ENCODE measurements around the gene ZHX3. TPM values are rescaled to one million over a fixed set of nuclear protein-coding genes. Genes with fewer than 3 reads are reported as not detected.

ZHX3 gene
- total and polyA plus RNA-seq, 2 of the 13 experiments (the other 11 are each of a cell fraction or from before 2014, with no cell fraction given), result 8.4 to 11.7 TPM

GRCh38 chr20:41136680-41137613, 180.6 kb downstream of the ZHX3 start, which contains the start of gene PLCG1 (continued):
- TF ChIP-seq ZNF609 (CRISPR knock-in tag; IDR thresholded peaks at IDR 0.05; ENCODE audit: borderline replicate concordance) (no peak; the same call in 1 of the 2 replicates), ZNF20 (CRISPR knock-in tag; IDR thresholded peaks at IDR 0.05) (no peak), AGO2 (optimal IDR thresholded peaks at IDR 0.05; ENCODE audit: low read depth, low read length) (peak; percentile 93), XBP1 (CRISPR knock-in tag; IDR thresholded peaks at IDR 0.05) (peak; percentile 32; the same call in 1 of the 2 replicates), POLR2AphosphoS2 (IDR thresholded peaks at IDR 0.05; ENCODE audit: low read depth, low read length) (no peak), GABPA (IDR thresholded peaks at IDR 0.05; ENCODE audit: low read depth, low read length) (no peak), GABPA (CRISPR knock-in tag; IDR thresholded peaks at IDR 0.05; ENCODE audit: low read depth) (no peak), SIX1 (CRISPR knock-in tag; IDR thresholded peaks at IDR 0.05; ENCODE audit: borderline replicate concordance) (no peak), RORA (CRISPR knock-in tag; IDR thresholded peaks at IDR 0.05) (no peak), SMAD1 (CRISPR knock-in tag; IDR thresholded peaks at IDR 0.05; ENCODE audit: borderline replicate concordance, low read depth) (peak; percentile 78; the same call in 1 of the 2 replicates), DNMT1 (CRISPR knock-in tag; IDR thresholded peaks at IDR 0.05) (peak; percentile 95), SCMH1 (CRISPR knock-in tag; IDR thresholded peaks at IDR 0.05; ENCODE audit: borderline replicate concordance) (no peak), ARNT2 (CRISPR knock-in tag; IDR thresholded peaks at IDR 0.05; ENCODE audit: low read depth) (peak; percentile 71), ZNF713 (CRISPR knock-in tag; IDR thresholded peaks at IDR 0.05) (no peak), ZNF598 (CRISPR knock-in tag; IDR thresholded peaks at IDR 0.05; ENCODE audit: borderline replicate concordance) (peak; percentile 88; the same call in 1 of the 2 replicates), ZC3H13 (CRISPR knock-in tag; IDR thresholded peaks at IDR 0.05) (peak; percentile 58), TRIM24 (CRISPR knock-in tag; IDR thresholded peaks at IDR 0.05) (no peak), NFATC3 (CRISPR knock-in tag; IDR thresholded peaks at IDR 0.05) (no peak)
- TF ChIP-seq, protein P1, sequence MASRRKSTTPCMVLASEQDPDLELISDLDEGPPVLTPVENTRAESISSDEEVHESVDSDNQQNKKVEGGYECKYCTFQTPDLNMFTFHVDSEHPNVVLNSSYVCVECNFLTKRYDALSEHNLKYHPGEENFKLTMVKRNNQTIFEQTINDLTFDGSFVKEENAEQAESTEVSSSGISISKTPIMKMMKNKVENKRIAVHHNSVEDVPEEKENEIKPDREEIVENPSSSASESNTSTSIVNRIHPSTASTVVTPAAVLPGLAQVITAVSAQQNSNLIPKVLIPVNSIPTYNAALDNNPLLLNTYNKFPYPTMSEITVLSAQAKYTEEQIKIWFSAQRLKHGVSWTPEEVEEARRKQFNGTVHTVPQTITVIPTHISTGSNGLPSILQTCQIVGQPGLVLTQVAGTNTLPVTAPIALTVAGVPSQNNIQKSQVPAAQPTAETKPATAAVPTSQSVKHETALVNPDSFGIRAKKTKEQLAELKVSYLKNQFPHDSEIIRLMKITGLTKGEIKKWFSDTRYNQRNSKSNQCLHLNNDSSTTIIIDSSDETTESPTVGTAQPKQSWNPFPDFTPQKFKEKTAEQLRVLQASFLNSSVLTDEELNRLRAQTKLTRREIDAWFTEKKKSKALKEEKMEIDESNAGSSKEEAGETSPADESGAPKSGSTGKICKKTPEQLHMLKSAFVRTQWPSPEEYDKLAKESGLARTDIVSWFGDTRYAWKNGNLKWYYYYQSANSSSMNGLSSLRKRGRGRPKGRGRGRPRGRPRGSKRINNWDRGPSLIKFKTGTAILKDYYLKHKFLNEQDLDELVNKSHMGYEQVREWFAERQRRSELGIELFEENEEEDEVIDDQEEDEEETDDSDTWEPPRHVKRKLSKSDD (CRISPR knock-in tag; IDR thresholded peaks at IDR 0.05; ENCODE audit: low read depth), result peak; percentile 60; the same call in 1 of the 2 replicates
- TF ChIP-seq, protein P2, sequence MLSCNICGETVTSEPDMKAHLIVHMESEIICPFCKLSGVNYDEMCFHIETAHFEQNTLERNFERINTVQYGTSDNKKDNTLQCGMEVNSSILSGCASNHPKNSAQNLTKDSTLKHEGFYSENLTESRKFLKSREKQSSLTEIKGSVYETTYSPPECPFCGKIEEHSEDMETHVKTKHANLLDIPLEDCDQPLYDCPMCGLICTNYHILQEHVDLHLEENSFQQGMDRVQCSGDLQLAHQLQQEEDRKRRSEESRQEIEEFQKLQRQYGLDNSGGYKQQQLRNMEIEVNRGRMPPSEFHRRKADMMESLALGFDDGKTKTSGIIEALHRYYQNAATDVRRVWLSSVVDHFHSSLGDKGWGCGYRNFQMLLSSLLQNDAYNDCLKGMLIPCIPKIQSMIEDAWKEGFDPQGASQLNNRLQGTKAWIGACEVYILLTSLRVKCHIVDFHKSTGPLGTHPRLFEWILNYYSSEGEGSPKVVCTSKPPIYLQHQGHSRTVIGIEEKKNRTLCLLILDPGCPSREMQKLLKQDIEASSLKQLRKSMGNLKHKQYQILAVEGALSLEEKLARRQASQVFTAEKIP (CRISPR knock-in tag; IDR thresholded peaks at IDR 0.05; ENCODE audit: borderline replicate concordance), result no peak; the same call in 1 of the 2 replicates
